Neutrophil (primary cell): Measurements from ENCODE around the gene PDE7B.

Experiments
- H3K27ac ChIP-seq: fragments of 200-600 bp; sonication (generic); 2 replicates; pipeline ENCODE4 v1.5.1; 2016; ENCODE audit warnings: mild to moderate bottlenecking, moderate library complexity
- H3K27me3 ChIP-seq: fragments of 200-600 bp; sonication (generic); 2 replicates; pipeline ENCODE4 v1.6.0; 2016; ENCODE audit warnings: mild to moderate bottlenecking
- H3K36me3 ChIP-seq: fragments of 200-600 bp; sonication (generic); 2 replicates; pipeline ENCODE4 v1.5.1; 2017
- H3K4me1 ChIP-seq, 2 experiments: fragments of 200-600 bp in 1 of 2; sonication (generic) in 1 of 2; 1 replicate in 1 of 2; 2 replicates in 1 of 2; pipeline versions ENCODE4 v1.5.1 to v1.6.1; 2013 to 2016; ENCODE audit warnings: low read depth in 1 of 2, low read length in 1 of 2, mild to moderate bottlenecking in 1 of 2, moderate library complexity in 1 of 2; ENCODE audit not compliant: control insufficient read depth in 1 of 2, insufficient read depth in 1 of 2
- H3K4me3 ChIP-seq, 2 experiments: fragments of 200-600 bp in 1 of 2; sonication (generic) in 1 of 2; 1 replicate in 1 of 2; 2 replicates in 1 of 2; pipeline ENCODE4 v1.5.1; 2013 to 2016; ENCODE audit warnings: low read depth in 1 of 2, low read length in 1 of 2, mild to moderate bottlenecking in 1 of 2, moderate library complexity in 1 of 2
- H3K9me3 ChIP-seq: fragments of 200-600 bp; sonication (generic); 2 replicates; pipeline ENCODE4 v1.5.1; 2016
- TF ChIP-seq, protein P1 (sequence below): fragments of 200-600 bp; sonication (generic); IDR thresholded peaks from 2 replicates; pipeline ENCODE4 v1.5.1; 2016; ENCODE audit warnings: antibody characterized with exemption

Gene PDE7B

DNA sequence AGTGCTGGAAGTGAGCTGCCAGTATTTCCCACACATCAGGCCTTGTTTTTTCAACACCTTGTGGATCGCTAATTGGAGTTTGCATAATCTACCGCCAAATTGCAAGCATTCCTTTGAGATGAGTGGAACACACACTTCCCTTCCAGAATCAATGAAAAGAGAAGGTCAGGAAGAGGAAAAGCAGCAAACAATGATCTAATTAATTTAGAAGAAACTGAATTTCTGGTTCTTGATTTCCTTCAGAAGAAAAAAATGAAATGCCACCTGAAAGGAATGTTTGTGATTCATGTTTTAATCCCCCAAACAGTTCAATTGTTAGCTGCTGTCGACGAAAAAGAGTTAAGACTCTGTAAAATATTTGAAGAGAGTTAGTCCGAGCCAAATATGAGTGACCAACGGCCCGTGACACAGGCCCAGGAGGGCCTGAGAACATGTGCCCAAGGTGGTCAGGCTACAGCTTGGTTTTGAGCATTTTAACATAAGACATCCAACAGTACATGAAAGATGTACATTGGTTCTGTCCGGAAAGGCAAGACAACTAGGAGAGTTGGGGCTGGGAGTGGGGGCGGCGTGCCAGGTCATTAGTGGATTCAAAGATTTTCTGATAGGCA lies 216.3 kb downstream of the PDE7B start:
- no peaks in the 10 kb centered on the region for H3K27me3 ChIP-seq
- H3K4me3 ChIP-seq: no peak overlapping the region
- H3K9me3 ChIP-seq: no peaks in the 10 kb centered on the region
- H3K4me1 ChIP-seq: no peaks in the 10 kb centered on the region
- no peak overlapping the region for H3K27ac ChIP-seq
- TF ChIP-seq, protein P1, sequence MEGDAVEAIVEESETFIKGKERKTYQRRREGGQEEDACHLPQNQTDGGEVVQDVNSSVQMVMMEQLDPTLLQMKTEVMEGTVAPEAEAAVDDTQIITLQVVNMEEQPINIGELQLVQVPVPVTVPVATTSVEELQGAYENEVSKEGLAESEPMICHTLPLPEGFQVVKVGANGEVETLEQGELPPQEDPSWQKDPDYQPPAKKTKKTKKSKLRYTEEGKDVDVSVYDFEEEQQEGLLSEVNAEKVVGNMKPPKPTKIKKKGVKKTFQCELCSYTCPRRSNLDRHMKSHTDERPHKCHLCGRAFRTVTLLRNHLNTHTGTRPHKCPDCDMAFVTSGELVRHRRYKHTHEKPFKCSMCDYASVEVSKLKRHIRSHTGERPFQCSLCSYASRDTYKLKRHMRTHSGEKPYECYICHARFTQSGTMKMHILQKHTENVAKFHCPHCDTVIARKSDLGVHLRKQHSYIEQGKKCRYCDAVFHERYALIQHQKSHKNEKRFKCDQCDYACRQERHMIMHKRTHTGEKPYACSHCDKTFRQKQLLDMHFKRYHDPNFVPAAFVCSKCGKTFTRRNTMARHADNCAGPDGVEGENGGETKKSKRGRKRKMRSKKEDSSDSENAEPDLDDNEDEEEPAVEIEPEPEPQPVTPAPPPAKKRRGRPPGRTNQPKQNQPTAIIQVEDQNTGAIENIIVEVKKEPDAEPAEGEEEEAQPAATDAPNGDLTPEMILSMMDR: no peak
- H3K36me3 ChIP-seq: no peaks in the 10 kb centered on the region

DNA sequence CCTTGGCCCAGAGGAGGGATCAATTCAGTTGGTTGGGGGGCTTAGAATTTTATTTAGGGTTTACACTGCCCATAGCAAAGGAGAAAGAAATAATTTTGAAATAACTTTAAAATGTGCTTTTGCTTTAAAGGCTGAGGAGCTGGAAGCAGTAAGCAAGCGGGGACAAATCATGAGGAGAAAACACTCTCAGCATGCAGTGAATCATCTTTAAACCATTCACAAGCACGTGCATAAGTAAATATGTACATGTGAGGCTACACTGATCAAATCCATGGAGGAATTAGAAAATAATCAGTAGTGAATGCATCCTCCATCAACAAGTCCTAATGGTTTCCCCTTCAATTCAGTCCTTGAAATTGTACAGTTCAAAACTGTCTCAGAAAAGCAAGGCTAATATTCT lies 217.6 kb downstream of the PDE7B start:
- Histone ChIP-seq H3K4me3 (no peak overlapping the region), H3K27me3 (no peaks in the 10 kb centered on the region), H3K36me3 (no peaks in the 10 kb centered on the region), H3K9me3 (no peaks in the 10 kb centered on the region), H3K27ac (no peak overlapping the region), H3K4me1 (no peaks in the 10 kb centered on the region)
- TF ChIP-seq, protein P1: no peak

DNA sequence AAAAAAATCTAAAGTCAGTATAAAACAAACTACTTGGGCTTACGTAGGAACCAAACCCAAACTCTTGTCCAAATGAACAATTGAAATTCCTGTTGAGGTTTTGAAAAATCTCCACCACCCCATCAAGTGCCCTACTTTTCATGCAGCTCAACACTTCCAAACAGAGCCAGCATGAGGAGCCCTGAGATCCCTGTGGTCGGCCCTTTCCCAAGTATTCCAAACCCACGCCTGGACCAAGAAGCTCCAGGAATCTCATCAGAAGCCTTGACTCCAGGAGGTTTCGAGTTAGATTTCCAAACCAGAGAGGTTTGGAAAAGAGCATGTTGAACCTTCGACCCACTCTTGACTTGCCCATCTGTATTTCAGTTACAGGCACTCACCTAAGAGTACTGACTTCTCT lies 219.3 kb downstream of the PDE7B start:
- no peaks in the 10 kb centered on the region for H3K27me3 ChIP-seq
- no peak overlapping the region for H3K27ac ChIP-seq
- TF ChIP-seq, protein P1: no peak
- no peaks in the 10 kb centered on the region for H3K4me1 ChIP-seq
- H3K4me3 ChIP-seq: no peak overlapping the region
- no peaks in the 10 kb centered on the region for H3K9me3 ChIP-seq
- H3K36me3 ChIP-seq: no peaks in the 10 kb centered on the region

DNA sequence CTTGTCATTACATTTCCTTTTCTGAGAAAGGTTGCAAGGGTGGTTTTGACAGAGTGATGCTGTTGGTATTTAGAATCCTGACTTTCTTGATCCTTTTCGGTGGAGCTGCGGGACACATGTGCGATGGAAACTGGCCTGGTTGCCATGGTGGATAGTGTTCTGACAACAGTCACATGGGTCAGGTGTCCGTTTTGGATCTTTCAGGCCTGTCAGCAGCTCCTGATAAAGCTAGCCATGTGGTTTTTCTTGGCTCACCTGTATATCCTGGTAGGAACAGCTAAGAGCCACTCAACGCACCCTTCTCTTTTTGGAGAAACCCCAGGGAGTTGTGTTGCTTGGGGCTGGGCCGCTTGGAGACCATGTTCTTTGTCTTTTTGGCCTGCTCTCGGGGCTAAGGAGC lies 221.2 kb downstream of the PDE7B start:
- H3K27ac ChIP-seq: no peak overlapping the region
- no peaks in the 10 kb centered on the region for H3K4me1 ChIP-seq
- no peaks in the 10 kb centered on the region for H3K9me3 ChIP-seq
- TF ChIP-seq, protein P1: no peak
- H3K4me3 ChIP-seq: no peak overlapping the region
- no peaks in the 10 kb centered on the region for H3K36me3 ChIP-seq
- H3K27me3 ChIP-seq: no peaks in the 10 kb centered on the region

DNA sequence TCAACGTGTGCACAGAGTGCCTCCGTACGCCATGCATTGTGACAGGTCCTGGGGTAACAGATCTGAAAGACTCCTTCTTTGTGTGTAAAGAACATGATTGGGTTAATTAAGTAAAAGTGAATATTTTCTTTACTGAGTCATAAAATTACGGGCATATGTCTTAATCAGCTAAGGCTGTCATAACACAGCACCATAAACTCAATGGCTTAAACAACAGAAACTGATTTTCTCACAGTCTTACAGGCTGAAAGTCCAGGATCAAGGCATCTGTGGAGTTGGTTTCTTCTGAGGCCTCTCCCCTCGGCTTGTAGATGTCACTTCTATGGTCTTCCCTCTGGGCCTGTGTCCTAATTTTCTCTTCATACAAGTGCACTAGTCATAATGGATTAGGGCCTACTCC lies 221.7 kb downstream of the PDE7B start:
- Histone ChIP-seq H3K27me3 (no peaks in the 10 kb centered on the region), H3K4me1 (no peaks in the 10 kb centered on the region), H3K9me3 (no peaks in the 10 kb centered on the region), H3K27ac (no peak overlapping the region), H3K4me3 (no peak overlapping the region), H3K36me3 (no peaks in the 10 kb centered on the region)
- TF ChIP-seq, protein P1: no peak

DNA sequence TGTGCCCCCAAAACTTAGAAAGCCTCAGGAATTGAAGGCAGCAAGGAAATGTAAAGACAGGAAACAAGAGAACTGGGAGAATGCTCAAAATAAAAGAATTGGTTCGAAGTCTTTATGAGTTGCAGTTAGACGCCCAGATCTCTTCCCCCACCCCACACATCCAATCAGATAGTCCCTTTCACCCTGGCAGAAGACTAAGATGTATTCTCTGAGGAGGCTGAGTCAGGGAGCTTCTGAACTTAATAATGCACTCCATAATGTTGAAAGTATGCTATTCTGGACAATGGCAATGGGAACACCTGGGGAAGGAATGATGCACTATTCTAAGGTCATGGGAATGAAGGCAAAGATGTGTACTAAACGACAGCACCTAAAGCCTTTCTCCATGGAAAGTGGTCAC lies 225.0 kb downstream of the PDE7B start:
- Histone ChIP-seq H3K27me3 (no peaks in the 10 kb centered on the region), H3K4me3 (no peak overlapping the region), H3K4me1 (no peaks in the 10 kb centered on the region), H3K27ac (no peak overlapping the region), H3K36me3 (no peaks in the 10 kb centered on the region), H3K9me3 (no peaks in the 10 kb centered on the region)
- TF ChIP-seq, protein P1: no peak
